Astrocyte (in vitro differentiated cells and primary cell): ENCODE data around the gene TBX18.

Source experiments
- CTCF ChIP-seq: IDR thresholded peaks from 2 replicates; pipeline ENCODE4 v1.5.1; 2011; ENCODE audit warnings: low read depth, mild to moderate bottlenecking, inconsistent platforms, low read length, moderate library complexity; ENCODE audit not compliant: insufficient read depth
- EZH2 ChIP-seq: IDR thresholded peaks from 2 replicates; pipeline ENCODE4 v1.6.1; 2012; ENCODE audit warnings: mild to moderate bottlenecking, low read length, inconsistent platforms; ENCODE audit not compliant: insufficient read depth

- TF ChIP-seq CTCF (no peak), EZH2 (no peak)
Measured at GRCh38 chr6:84688141-84688873, 76.1 kb downstream of the TBX18 start.
